ENCODE results near the gene DERL2. TPM values are rescaled to one million over a fixed set of nuclear protein-coding genes. Genes with fewer than 3 reads are reported as not detected.

DERL2 gene
- total RNA-seq, 6 donors from 2014 or later: 6.3 to 60.5 (median 30.8) TPM

DNA sequence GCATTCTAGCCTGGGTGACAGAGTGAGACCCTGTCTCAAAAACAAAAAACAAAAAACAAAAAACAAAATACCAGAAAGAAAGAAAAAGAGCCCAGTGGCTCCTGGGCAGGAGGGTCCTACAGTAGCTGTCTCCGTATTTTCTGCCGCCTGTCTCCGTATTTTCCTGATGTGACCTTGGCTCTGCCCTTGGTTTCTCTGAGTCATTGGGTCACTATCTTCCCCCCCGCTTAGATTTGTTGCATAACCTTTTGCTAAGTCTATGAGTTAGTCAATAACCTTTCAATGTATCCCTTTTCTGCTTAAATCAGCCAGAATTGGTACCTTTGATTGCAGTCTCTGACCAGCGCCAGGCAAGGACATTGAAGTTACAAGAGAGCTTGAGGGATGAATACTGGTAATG lies 37.3 kb upstream of the DERL2 start:
- Histone ChIP-seq H3K36me3 (peaks cover 0 to 58% (median 34%) of the 10 kb centered on the region in 4 donors), H3K9me3 (no peaks in the 10 kb centered on the region), H3K4me3 (no peak overlapping the region), H3K27me3 (no peaks in the 10 kb centered on the region), H3K4me1 (no peaks in the 10 kb centered on the region), H3K27ac (no peak overlapping the region)
- no peak for TF ChIP-seq POLR2A (IDR thresholded peaks at IDR 0.05)
- no peak for TF ChIP-seq POLR2AphosphoS5 (IDR thresholded peaks at IDR 0.05)
- TF ChIP-seq EP300 (IDR thresholded peaks at IDR 0.05): no peak
- no peak for TF ChIP-seq CTCF (IDR thresholded peaks at IDR 0.05)
- DNase-seq: no peak
- ATAC-seq (ENCODE audit: low FRiP score in 2 of 2): no peak
- WGBS, 2 donors: 95% methylated on average over 5 of the region's 5 CpGs

GRCh38 chr17:5522476-5522875 lies 36.5 kb upstream of the DERL2 start:
- H3K36me3 ChIP-seq: peaks cover 0 to 58% (median 36%) of the 10 kb centered on the region in 4 donors
- ATAC-seq (ENCODE audit: low FRiP score in 2 of 2) (no peak), DNase-seq (no peak)
- no peaks in the 10 kb centered on the region for H3K9me3 ChIP-seq
- no peak overlapping the region for H3K4me3 ChIP-seq
- WGBS, 2 donors: 88 to 100% methylated on average over 1 of the region's 1 CpG
- H3K4me1 ChIP-seq: no peaks in the 10 kb centered on the region
- TF ChIP-seq POLR2AphosphoS5 (IDR thresholded peaks at IDR 0.05) (no peak), POLR2A (IDR thresholded peaks at IDR 0.05) (no peak), CTCF (IDR thresholded peaks at IDR 0.05) (no peak), EP300 (IDR thresholded peaks at IDR 0.05) (no peak)
- H3K27ac ChIP-seq: no peak overlapping the region
- no peaks in the 10 kb centered on the region for H3K27me3 ChIP-seq

- no peak for TF ChIP-seq POLR2A (IDR thresholded peaks at IDR 0.05)
- TF ChIP-seq CTCF (IDR thresholded peaks at IDR 0.05): no peak
- TF ChIP-seq POLR2AphosphoS5 (IDR thresholded peaks at IDR 0.05): no peak
- TF ChIP-seq EP300 (IDR thresholded peaks at IDR 0.05): no peak
- no peak for DNase-seq
- H3K9me3 ChIP-seq: no peaks in the 10 kb centered on the region
- peak in 1 of 2 donors; percentile 80 for ATAC-seq (ENCODE audit: low FRiP score in 2 of 2)
- H3K36me3 ChIP-seq: peaks cover 2 to 44% (median 14%) of the 10 kb centered on the region in 4 donors
- H3K27me3 ChIP-seq: no peaks in the 10 kb centered on the region
- 67 to 70% methylated on average over 5 of the region's 5 CpGs for WGBS, 2 donors
- H3K4me3 ChIP-seq: no peak overlapping the region
- no peaks in the 10 kb centered on the region for H3K4me1 ChIP-seq
- H3K27ac ChIP-seq: no peak overlapping the region
Observed at GRCh38 chr17:5516060-5516792, 30.2 kb upstream of the DERL2 start.

- no peak overlapping the region for H3K27ac ChIP-seq
- H3K27me3 ChIP-seq: no peaks in the 10 kb centered on the region
- H3K36me3 ChIP-seq: peaks cover 0 to 33% (median 11%) of the 10 kb centered on the region in 4 donors
- no peaks in the 10 kb centered on the region for H3K4me1 ChIP-seq
- no peaks in the 10 kb centered on the region for H3K9me3 ChIP-seq
- no peak for TF ChIP-seq POLR2AphosphoS5 (IDR thresholded peaks at IDR 0.05)
- TF ChIP-seq CTCF (IDR thresholded peaks at IDR 0.05): no peak
- TF ChIP-seq EP300 (IDR thresholded peaks at IDR 0.05): no peak
- no peak for TF ChIP-seq POLR2A (IDR thresholded peaks at IDR 0.05)
- ATAC-seq (ENCODE audit: low FRiP score in 2 of 2): no peak
- no peak for DNase-seq
- H3K4me3 ChIP-seq: no peak overlapping the region
- WGBS, 2 donors: 96 to 97% methylated on average over 10 of the region's 10 CpGs
Observed at GRCh38 chr17:5514976-5515375, 29.0 kb upstream of the DERL2 start.

GRCh38 chr17:5513628-5514027 lies 27.6 kb upstream of the DERL2 start:
- 74% methylated on average over 7 of the region's 7 CpGs for WGBS, 2 donors
- ATAC-seq (ENCODE audit: low FRiP score in 2 of 2) (no peak), DNase-seq (no peak)
- H3K27me3 ChIP-seq: no peaks in the 10 kb centered on the region
- H3K27ac ChIP-seq: no peak overlapping the region
- no peaks in the 10 kb centered on the region for H3K9me3 ChIP-seq
- peaks cover 0 to 33% (median 11%) of the 10 kb centered on the region in 4 donors for H3K36me3 ChIP-seq
- TF ChIP-seq CTCF (IDR thresholded peaks at IDR 0.05) (no peak), POLR2AphosphoS5 (IDR thresholded peaks at IDR 0.05) (no peak), EP300 (IDR thresholded peaks at IDR 0.05) (no peak)
- no peaks in the 10 kb centered on the region for H3K4me1 ChIP-seq
- H3K4me3 ChIP-seq: no peak overlapping the region
